HG02981 (cell line): ENCODE results near the gene C13orf42.
A peak's percentile ranks its signal among the peaks of the same experiment; 100 is the strongest.
"Not testable (repeated sequence)": the region's sequence is repeated elsewhere in the genome, so short reads cannot be mapped to it uniquely, and the experiment has no call there.

Source experiments
- ATAC-seq: cut with Tn5 transposase; IDR thresholded peaks from one replicate; pipeline ENCODE4 v1.9.1; 2021; ENCODE audit warnings: mild to moderate bottlenecking, moderate library complexity; ENCODE audit not compliant: unreplicated experiment

C13orf42 gene

GRCh38 chr13:51122868-51123566, 11.9 kb upstream of the C13orf42 start:
- ATAC-seq = no peak

GRCh38 chr13:51120873-51121272, 9.8 kb upstream of the C13orf42 start:
- ATAC-seq = not testable (repeated sequence)

GRCh38 chr13:51118809-51119431, 7.8 kb upstream of the C13orf42 start:
- no peak for ATAC-seq

GRCh38 chr13:51113969-51114368, 2.9 kb upstream of the C13orf42 start:
- ATAC-seq = no peak

- no peak for ATAC-seq
Observed at GRCh38 chr13:51113186-51113881, 2.3 kb upstream of the C13orf42 start.

GRCh38 chr13:51112771-51113170, 1.7 kb upstream of the C13orf42 start:
- no peak for ATAC-seq

GRCh38 chr13:51111997-51112396, 923 bp upstream of the C13orf42 start:
- no peak for ATAC-seq

- ATAC-seq = no peak
Observed at GRCh38 chr13:51107996-51108395, 3.1 kb downstream of the C13orf42 start.

GRCh38 chr13:51105046-51105445, 6.0 kb downstream of the C13orf42 start:
- ATAC-seq = no peak

- ATAC-seq = no peak
Observed at GRCh38 chr13:51101636-51102235, 9.3 kb downstream of the C13orf42 start.

- no peak for ATAC-seq
Observed at GRCh38 chr13:51097353-51098043, 13.6 kb downstream of the C13orf42 start.

- ATAC-seq = no peak
Observed at GRCh38 chr13:51096131-51096530, 14.9 kb downstream of the C13orf42 start.

- ATAC-seq = no peak
Observed at GRCh38 chr13:51093574-51093973, 17.5 kb downstream of the C13orf42 start.

- ATAC-seq = no peak
Observed at GRCh38 chr13:51091839-51092238, 19.2 kb downstream of the C13orf42 start.

GRCh38 chr13:51083706-51084105, 27.4 kb downstream of the C13orf42 start:
- ATAC-seq = no peak

GRCh38 chr13:51080478-51081065, 30.5 kb downstream of the C13orf42 start:
- not testable (repeated sequence) for ATAC-seq

GRCh38 chr13:51071493-51071892, 39.6 kb downstream of the C13orf42 start:
- ATAC-seq = no peak

GRCh38 chr13:51070005-51070649, 40.9 kb downstream of the C13orf42 start:
- peak; percentile 80 for ATAC-seq

GRCh38 chr13:51068501-51068900, 42.6 kb downstream of the C13orf42 start:
- ATAC-seq = no peak

- no peak for ATAC-seq
Observed at GRCh38 chr13:51067706-51068105, 43.4 kb downstream of the C13orf42 start.
